ENCODE measurements around the gene BSG. TPM values are rescaled to one million over a fixed set of nuclear protein-coding genes. Genes with fewer than 3 reads are reported as not detected.

BSG gene
- total RNA-seq: 100 to 1,000 TPM; 305 to 380 (median 364) TPM

DNA sequence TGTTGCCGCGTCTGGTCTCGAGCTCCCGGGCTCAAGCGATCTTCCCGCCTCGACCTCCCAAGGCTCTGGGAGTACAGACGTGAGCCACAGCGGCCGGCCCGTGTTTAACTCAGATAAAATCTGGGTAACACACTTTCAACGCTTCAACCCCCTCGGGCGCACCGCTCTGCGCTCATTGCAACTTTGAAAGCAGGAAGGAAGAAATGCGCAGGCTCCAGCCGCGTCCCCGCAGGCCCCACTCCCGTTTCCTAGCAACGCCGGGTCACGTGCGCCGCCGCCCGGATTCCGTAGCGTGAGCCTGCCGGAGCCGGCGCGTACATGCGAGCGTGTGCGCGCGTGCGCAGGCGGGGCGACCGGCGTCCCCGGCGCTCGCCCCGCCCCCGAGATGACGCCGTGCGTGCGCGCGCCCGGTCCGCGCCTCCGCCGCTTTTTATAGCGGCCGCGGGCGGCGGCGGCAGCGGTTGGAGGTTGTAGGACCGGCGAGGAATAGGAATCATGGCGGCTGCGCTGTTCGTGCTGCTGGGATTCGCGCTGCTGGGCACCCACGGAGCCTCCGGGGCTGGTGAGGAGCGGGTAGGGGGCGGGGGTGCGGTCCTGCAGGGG is at the start of gene BSG:
Gene BSG, plus strand, starts transcription at position 457 of the 603 bp plus-strand sequence. Its CDS starts 39 bp downstream, at position 496.
- peaks cover 4 to 8% (median 5%) of the 10 kb centered on the region in 3 donors for H3K27me3 ChIP-seq
- intact Hi-C loops (cut with DNase I; ENCODE audit: low total_unique reads): loop anchor here (1.0 to 10.0 kb wide), 7 partner anchors 41 to 643 kb away; partner anchors contain the start of genes CDC34, FGF22, POLRMT and RNF126
- H3K4me3 ChIP-seq: peak within 1 kb of the TSS; percentile 85 to 100 (median 96)
- TF ChIP-seq, protein P1, sequence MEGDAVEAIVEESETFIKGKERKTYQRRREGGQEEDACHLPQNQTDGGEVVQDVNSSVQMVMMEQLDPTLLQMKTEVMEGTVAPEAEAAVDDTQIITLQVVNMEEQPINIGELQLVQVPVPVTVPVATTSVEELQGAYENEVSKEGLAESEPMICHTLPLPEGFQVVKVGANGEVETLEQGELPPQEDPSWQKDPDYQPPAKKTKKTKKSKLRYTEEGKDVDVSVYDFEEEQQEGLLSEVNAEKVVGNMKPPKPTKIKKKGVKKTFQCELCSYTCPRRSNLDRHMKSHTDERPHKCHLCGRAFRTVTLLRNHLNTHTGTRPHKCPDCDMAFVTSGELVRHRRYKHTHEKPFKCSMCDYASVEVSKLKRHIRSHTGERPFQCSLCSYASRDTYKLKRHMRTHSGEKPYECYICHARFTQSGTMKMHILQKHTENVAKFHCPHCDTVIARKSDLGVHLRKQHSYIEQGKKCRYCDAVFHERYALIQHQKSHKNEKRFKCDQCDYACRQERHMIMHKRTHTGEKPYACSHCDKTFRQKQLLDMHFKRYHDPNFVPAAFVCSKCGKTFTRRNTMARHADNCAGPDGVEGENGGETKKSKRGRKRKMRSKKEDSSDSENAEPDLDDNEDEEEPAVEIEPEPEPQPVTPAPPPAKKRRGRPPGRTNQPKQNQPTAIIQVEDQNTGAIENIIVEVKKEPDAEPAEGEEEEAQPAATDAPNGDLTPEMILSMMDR (IDR thresholded peaks at IDR 0.05 in 4 of 5, conservative IDR thresholded peaks at IDR 0.05 in 1 of 5): peak in 1 of 5 experiments; percentile 26
- peak; percentile 99 for TF ChIP-seq POLR2A (IDR thresholded peaks at IDR 0.05)
- in situ Hi-C loops (cut with MboI; ENCODE audit: low sequenced_read_pairs in 4 of 4): no loop called here
- H3K36me3 ChIP-seq: no peaks in the 10 kb centered on the region
- H3K9me3 ChIP-seq: no peaks in the 10 kb centered on the region
- ATAC-seq (peak; percentile 49 to 58), DNase-seq (peak; percentile 97)
- H3K4me1 ChIP-seq: peaks cover 39 to 50% of the 10 kb centered on the region in 2 donors
- H3K27ac ChIP-seq: peak within 1 kb of the TSS; percentile 97 to 100 (median 99)

DNA sequence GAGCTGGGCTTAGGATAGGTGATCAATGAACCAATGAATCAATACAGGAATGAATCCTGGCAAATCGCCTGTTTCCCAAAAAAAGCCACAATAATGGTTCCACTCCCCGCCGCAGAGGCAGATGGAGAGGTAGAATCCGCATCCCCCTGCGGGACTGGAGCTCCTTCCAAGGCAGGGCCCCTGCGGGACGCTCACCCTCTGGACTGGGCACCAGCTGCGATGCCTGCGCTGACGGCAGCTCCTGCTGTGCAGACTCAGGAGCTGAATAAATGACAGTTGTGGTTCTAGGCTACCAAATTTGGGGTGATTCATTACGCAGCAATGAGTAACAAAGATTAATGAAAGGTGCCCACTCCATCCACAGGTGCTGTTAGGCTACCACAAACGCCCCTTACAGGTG is 49.7 kb upstream of the BSG start:
- Histone ChIP-seq H3K9me3 (no peaks in the 10 kb centered on the region), H3K36me3 (no peaks in the 10 kb centered on the region), H3K27ac (no peak overlapping the region), H3K4me3 (no peak overlapping the region), H3K27me3 (peaks cover 7 to 17% (median 14%) of the 10 kb centered on the region in 3 donors), H3K4me1 (no peaks in the 10 kb centered on the region)
- ATAC-seq (no peak), DNase-seq (no peak)
- in situ Hi-C loops (cut with MboI; ENCODE audit: low sequenced_read_pairs in 4 of 4): no loop called here
- intact Hi-C loops (cut with DNase I; ENCODE audit: low total_unique reads): no loop called here
- TF ChIP-seq, protein P1 (IDR thresholded peaks at IDR 0.05 in 4 of 5, conservative IDR thresholded peaks at IDR 0.05 in 1 of 5): no peak
- no peak for TF ChIP-seq POLR2A (IDR thresholded peaks at IDR 0.05)

DNA sequence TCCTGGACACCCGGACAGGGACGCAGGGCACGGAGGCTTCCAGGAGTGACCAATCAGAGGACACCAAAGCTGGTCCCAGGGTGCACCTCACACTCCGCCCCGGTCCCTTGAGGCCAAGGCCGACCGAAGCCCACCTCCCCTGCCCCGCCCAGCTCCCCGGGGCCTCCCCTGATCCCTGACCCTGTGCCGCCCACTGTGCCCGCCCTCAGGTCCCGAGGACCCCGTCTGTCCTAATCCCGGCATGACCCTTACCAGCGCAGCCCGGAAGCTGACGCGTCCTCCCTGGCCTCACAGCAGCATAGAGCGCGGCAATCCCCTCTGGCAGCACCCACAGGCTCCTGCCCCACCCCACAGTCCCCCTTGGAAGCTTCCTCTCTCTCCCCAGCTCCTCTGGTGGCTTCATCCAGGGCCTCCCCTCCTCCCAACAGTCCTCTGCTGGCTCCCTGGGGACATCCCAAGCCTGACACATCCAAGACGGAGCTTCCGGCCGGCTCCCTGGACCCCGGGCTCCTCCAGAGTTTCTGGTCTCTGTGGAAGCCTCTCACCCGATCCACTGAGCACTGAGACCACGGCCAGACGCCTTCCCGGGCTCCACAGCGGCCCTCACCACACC is 48.2 kb upstream of the BSG start:
- H3K27me3 ChIP-seq: peaks cover 7 to 17% (median 14%) of the 10 kb centered on the region in 3 donors
- intact Hi-C loops (cut with DNase I; ENCODE audit: low total_unique reads) (no loop called here), in situ Hi-C loops (cut with MboI; ENCODE audit: low sequenced_read_pairs in 4 of 4) (no loop called here)
- H3K9me3 ChIP-seq: no peaks in the 10 kb centered on the region
- H3K27ac ChIP-seq: no peak overlapping the region
- H3K4me1 ChIP-seq: no peaks in the 10 kb centered on the region
- ATAC-seq: peak in 1 of 2 donors; percentile 3
- no peak for TF ChIP-seq POLR2A (IDR thresholded peaks at IDR 0.05)
- TF ChIP-seq, protein P1 (IDR thresholded peaks at IDR 0.05 in 4 of 5, conservative IDR thresholded peaks at IDR 0.05 in 1 of 5): no peak
- H3K4me3 ChIP-seq: peak overlapping the region in 1 of 4 donors; percentile 29
- no peak for DNase-seq
- H3K36me3 ChIP-seq: no peaks in the 10 kb centered on the region

DNA sequence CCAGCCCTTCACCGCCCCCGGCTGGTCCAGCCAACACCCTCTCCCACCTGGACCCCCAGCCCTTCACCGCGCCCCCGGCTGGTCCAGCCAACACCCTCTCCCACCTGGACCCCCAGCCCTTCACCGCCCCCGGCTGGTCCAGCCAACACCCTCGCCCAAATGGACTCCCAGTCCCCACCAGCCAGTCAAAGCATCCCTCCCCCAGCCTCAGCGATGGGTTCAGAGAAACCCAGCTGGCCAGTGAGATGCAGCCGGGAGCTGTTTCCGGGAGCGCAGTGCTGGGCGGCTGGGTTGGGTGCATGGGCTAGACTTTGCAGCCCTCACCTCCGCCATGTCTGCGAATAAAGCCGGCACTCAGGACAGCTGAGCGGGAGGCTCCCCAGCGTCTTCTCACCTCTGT is 47.4 kb upstream of the BSG start:
- H3K4me1 ChIP-seq: no peaks in the 10 kb centered on the region
- no peaks in the 10 kb centered on the region for H3K36me3 ChIP-seq
- H3K9me3 ChIP-seq: no peaks in the 10 kb centered on the region
- no peak overlapping the region for H3K27ac ChIP-seq
- H3K4me3 ChIP-seq: no peak overlapping the region
- no peak for DNase-seq
- no peak for ATAC-seq
- intact Hi-C loops (cut with DNase I; ENCODE audit: low total_unique reads) (no loop called here), in situ Hi-C loops (cut with MboI; ENCODE audit: low sequenced_read_pairs in 4 of 4) (no loop called here)
- peaks cover 7 to 17% (median 14%) of the 10 kb centered on the region in 3 donors for H3K27me3 ChIP-seq
- TF ChIP-seq, protein P1 (IDR thresholded peaks at IDR 0.05 in 4 of 5, conservative IDR thresholded peaks at IDR 0.05 in 1 of 5): no peak
- TF ChIP-seq POLR2A (IDR thresholded peaks at IDR 0.05): no peak
